Liver (tissue), 9 donors: ENCODE data around the gene CDC20. TPM values are rescaled to one million over a fixed set of nuclear protein-coding genes. Genes with fewer than 3 reads are reported as not detected.
A peak's percentile ranks its signal among the peaks of the same experiment; 100 is the strongest.

ENCODE experiments used
- DNase-seq: peaks from one replicate; pipeline ENCODE4 v3.0.0-alpha.2; 2017; ENCODE audit warnings: low spot score
- H3K27ac ChIP-seq, 2 donors: one replicate each; pipeline ENCODE4 v1.7.0; 2013; ENCODE audit warnings: inconsistent platforms in 2 of 2, low read length in 2 of 2, control low read depth in 1 of 2, low read depth in 1 of 2, mild to moderate bottlenecking in 1 of 2
- H3K27me3 ChIP-seq, 4 donors: one replicate each; pipeline versions ENCODE4 v1.6.1 to v1.7.0; 2013; ENCODE audit warnings: low read length in 3 of 4, inconsistent platforms in 1 of 4, mild to moderate bottlenecking in 1 of 4, moderate library complexity in 1 of 4; ENCODE audit not compliant: control insufficient read depth in 4 of 4, insufficient read depth in 4 of 4
- H3K36me3 ChIP-seq, 4 donors: one replicate each; pipeline versions ENCODE4 v1.6.1 to v1.7.0; 2013; ENCODE audit warnings: low read length in 3 of 4, mild to moderate bottlenecking in 3 of 4, low read depth in 1 of 4, moderate library complexity in 1 of 4; ENCODE audit not compliant: control insufficient read depth in 4 of 4, insufficient read depth in 3 of 4
- H3K4me1 ChIP-seq, 4 donors: one replicate each; pipeline versions ENCODE4 v1.6.1 to v1.7.0; 2013; ENCODE audit warnings: low read length in 3 of 4, mild to moderate bottlenecking in 3 of 4, moderate library complexity in 1 of 4; ENCODE audit not compliant: control insufficient read depth in 4 of 4, insufficient read depth in 4 of 4
- H3K4me3 ChIP-seq, 3 donors: one replicate each; pipeline versions ENCODE4 v1.6.1 to v1.7.0; 2013; ENCODE audit warnings: low read length in 3 of 3, control low read depth in 1 of 3, low read depth in 1 of 3, mild to moderate bottlenecking in 1 of 3
- H3K9ac ChIP-seq, 2 donors: one replicate each; pipeline ENCODE4 v1.7.0; 2013; ENCODE audit warnings: low read length in 2 of 2, mild to moderate bottlenecking in 2 of 2, moderate library complexity in 2 of 2, control low read depth in 1 of 2, low read depth in 1 of 2
- H3K9me3 ChIP-seq, 4 donors: one replicate each; pipeline versions ENCODE4 v1.6.1 to v1.7.0; 2013; ENCODE audit warnings: low read length in 3 of 4; ENCODE audit not compliant: control insufficient read depth in 4 of 4
- ATF3 ChIP-seq: IDR thresholded peaks from 2 replicates; pipeline ENCODE4 v1.6.1; 2016; ENCODE audit warnings: antibody characterized with exemption
- CTCF ChIP-seq: fragments of 150-350 bp; IDR thresholded peaks from 2 replicates; pipeline ENCODE4 v1.5.1; 2017; ENCODE audit warnings: improper control_type of control experiment, low read depth, low read length; ENCODE audit not compliant: missing input control
- EGR1 ChIP-seq, 2 donors: IDR thresholded peaks; 2 replicates each; pipeline ENCODE4 v1.6.1; 2016 to 2018; ENCODE audit warnings: antibody characterized with exemption in 2 of 2, low read depth in 2 of 2
- MAX ChIP-seq: IDR thresholded peaks from 2 replicates; pipeline ENCODE4 v1.6.1; 2016; ENCODE audit warnings: antibody characterized with exemption
- RAD21 ChIP-seq, 2 donors: IDR thresholded peaks; 2 replicates each; pipeline ENCODE4 v1.6.1; 2016; ENCODE audit warnings: antibody characterized with exemption in 2 of 2, mild to moderate bottlenecking in 2 of 2
- REST ChIP-seq: IDR thresholded peaks from 2 replicates; pipeline ENCODE4 v1.6.1; 2016; ENCODE audit warnings: antibody characterized with exemption, mild to moderate bottlenecking
- RXRA ChIP-seq, 2 donors: IDR thresholded peaks; 2 replicates each; pipeline ENCODE4 v1.6.1; 2017 to 2018; ENCODE audit warnings: antibody characterized with exemption in 2 of 2, mild to moderate bottlenecking in 1 of 2
- SP1 ChIP-seq: IDR thresholded peaks from 2 replicates; pipeline ENCODE4 v1.6.1; 2018; ENCODE audit warnings: antibody characterized with exemption, mild to moderate bottlenecking
- YY1 ChIP-seq: IDR thresholded peaks from 2 replicates; pipeline ENCODE4 v1.6.1; 2016; ENCODE audit warnings: antibody characterized with exemption, mild to moderate bottlenecking
- ZBTB33 ChIP-seq: IDR thresholded peaks from 2 replicates; pipeline ENCODE4 v1.6.1; 2016; ENCODE audit warnings: antibody characterized with exemption
- WGBS: extraction: QIAGEN DNeasy Blood & Tissue Kit; methylation state at CpG from one replicate; pipeline ENCODE4 v1.1.7; 2013; 5-methylcytosine and 5-hydroxymethylcytosine counted together
- polyA plus RNA-seq, 2 donors: library from polyadenylated mRNA; stranded (reverse) in 1 of 2; unstranded in 1 of 2; fragments of 200-250 nt in 1 of 2; fragments of >200 nt in 1 of 2; fragmentation: Nextera tagmentation in 1 of 2; extraction: Ambion mirVana in 1 of 2; gene quantifications; one replicate each; pipeline versions ENCODE4 v1.2.1 to v1.2.3, GENCODE V29; 2013 to 2015
- total RNA-seq, 2 donors: library from RNA; depleted of rRNA; stranded (reverse); fragments of >200 nt; gene quantifications; one replicate each; pipeline ENCODE4 v1.2.3, GENCODE V29; 2014
- donor health status: healthy.
- donor health status: healthy.
- donor health status: healthy.
- donor health status: healthy.
- donor health status: healthy.

The CDC20 gene
- total and polyA plus RNA-seq, 4 donors = 0.25 to 73.4 (median 3.5) TPM

GRCh38 chr1:43379476-43379875 is 20.7 kb downstream of the CDC20 start (continued):
- TF ChIP-seq ZBTB33 (no peak), EGR1 (IDR thresholded peaks at IDR 0.05; ENCODE audit: low read depth in 2 of 2) (no peak), RAD21 (IDR thresholded peaks at IDR 0.05) (no peak)

GRCh38 chr1:43381612-43382011 is 22.8 kb downstream of the CDC20 start:
- TF ChIP-seq ATF3 (no peak), MAX (peak; percentile 16)
- H3K9ac ChIP-seq = no peak overlapping the region
- WGBS = 78% methylated on average over 3 of the region's 3 CpGs
- peaks cover 0 to 17% (median 10%) of the 10 kb centered on the region in 4 donors for H3K4me1 ChIP-seq
- no peaks in the 10 kb centered on the region for H3K9me3 ChIP-seq
- H3K36me3 ChIP-seq = peaks cover 7 to 47% (median 38%) of the 10 kb centered on the region in 4 donors
- no peak overlapping the region for H3K27ac ChIP-seq
- DNase-seq = no peak
- H3K27me3 ChIP-seq = no peaks in the 10 kb centered on the region
- H3K4me3 ChIP-seq = no peak overlapping the region

GRCh38 chr1:43382027-43382779 is 23.4 kb downstream of the CDC20 start:
- no peaks in the 10 kb centered on the region for H3K27me3 ChIP-seq
- no peak overlapping the region for H3K4me3 ChIP-seq
- peaks cover 9 to 53% (median 40%) of the 10 kb centered on the region in 4 donors for H3K36me3 ChIP-seq
- H3K9me3 ChIP-seq = no peaks in the 10 kb centered on the region
- no peak overlapping the region for H3K27ac ChIP-seq
- TF ChIP-seq RAD21 (IDR thresholded peaks at IDR 0.05) (peak in 1 of 2 donors; percentile 9), CTCF (no peak), RXRA (IDR thresholded peaks at IDR 0.05) (no peak)
- H3K4me1 ChIP-seq = peaks cover 0 to 17% (median 10%) of the 10 kb centered on the region in 4 donors
- DNase-seq = no peak
- H3K9ac ChIP-seq = no peak overlapping the region
- WGBS = 56% methylated on average over 6 of the region's 6 CpGs

GRCh38 chr1:43383449-43383848 is 24.7 kb downstream of the CDC20 start:
- DNase-seq = no peak
- H3K36me3 ChIP-seq = peaks cover 9 to 56% (median 43%) of the 10 kb centered on the region in 4 donors
- no peaks in the 10 kb centered on the region for H3K27me3 ChIP-seq
- H3K27ac ChIP-seq = no peak overlapping the region
- no peak overlapping the region for H3K4me3 ChIP-seq
- H3K9me3 ChIP-seq = no peaks in the 10 kb centered on the region
- H3K9ac ChIP-seq = no peak overlapping the region
- H3K4me1 ChIP-seq = peaks cover 2 to 24% (median 17%) of the 10 kb centered on the region in 4 donors
- 97% methylated on average over 2 of the region's 2 CpGs for WGBS
- TF ChIP-seq REST (no peak), SP1 (no peak), ZBTB33 (no peak), YY1 (no peak), RAD21 (IDR thresholded peaks at IDR 0.05) (peak; percentile 71 to 81), CTCF (peak; percentile 30), RXRA (IDR thresholded peaks at IDR 0.05) (no peak)
